Measurements from ENCODE around the gene CARS1.

The CARS1 gene

DNA sequence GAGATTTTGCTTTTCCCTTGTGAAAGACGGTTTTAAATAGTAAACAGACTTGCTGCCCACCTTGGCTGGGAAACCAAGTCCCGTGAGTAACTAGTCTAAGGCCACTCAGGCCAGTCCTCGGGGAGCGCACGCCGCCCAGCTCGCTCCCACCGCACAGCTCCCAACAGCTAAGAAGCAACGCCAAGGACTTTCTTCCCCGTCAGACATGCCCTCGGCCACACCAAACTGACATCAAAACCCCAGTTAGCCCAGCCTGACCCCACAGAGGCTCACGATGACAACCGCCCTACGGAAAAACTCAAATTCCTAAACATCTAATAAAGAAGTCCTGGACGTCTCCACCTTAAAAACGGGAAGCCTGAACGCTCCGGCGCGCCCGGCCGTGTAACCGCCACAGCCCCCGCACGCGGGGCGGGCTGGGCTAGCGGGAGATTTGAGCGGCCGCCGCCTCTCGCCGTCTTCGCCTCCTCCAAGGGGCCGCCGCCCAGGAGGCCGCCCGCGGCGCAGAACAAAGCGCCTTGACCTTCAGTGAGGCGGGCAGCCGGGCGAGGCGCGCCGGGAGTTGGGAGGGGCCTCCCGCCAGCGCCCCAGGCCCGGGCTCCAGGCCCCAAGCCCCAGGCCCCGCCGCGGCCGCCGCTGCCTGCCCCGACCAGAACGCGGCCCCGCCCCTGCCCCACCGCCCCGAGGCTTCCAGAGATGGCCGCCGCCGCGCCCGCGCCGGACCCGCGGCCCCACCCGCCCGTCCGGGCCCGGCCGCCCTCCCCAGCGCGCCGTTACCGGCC lies 65.6 kb downstream of the CARS1 start:
- peak; percentile 44 for ATAC-seq

DNA sequence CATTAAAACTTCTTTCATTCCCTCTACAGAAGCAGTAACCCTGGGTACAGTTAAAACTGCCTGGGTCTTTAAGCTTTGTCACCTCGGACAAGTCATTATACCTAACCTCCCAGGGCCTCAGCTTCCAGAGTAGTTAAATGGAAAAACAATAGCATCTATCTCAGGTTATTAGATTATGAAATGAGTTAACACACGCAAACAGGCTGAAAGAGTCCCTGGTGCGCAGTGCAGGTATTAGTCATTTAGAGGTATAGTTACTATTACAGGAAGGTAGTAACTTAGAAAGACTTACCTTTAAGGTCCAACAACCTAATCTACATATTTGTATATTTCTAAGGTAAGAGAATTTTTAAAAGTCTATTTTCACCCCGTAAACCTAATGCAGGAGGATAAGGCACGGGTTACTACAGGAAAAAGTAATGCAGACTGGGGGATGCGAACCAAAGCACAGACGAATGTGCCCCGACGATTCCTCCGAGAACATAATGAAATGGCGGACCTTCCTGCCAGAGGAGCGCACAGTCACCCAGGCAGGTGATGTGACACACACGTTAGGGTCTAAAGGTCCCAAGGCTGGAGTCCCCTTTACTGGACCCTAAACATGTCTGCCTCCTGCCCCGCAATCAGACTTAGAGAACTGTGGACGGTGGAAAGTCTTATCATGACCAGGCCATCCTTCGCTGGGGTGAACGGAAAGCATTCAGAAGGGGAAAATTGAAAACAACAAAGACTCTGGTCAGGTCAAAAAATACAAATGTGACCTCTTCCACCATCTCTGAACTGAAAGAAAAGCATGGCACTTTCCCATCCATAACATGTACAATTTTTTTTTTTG lies 66.4 kb downstream of the CARS1 start:
- DNase-seq (peak; percentile 57), ATAC-seq (peak; percentile 15)

More for the DNA sequence above, 65.6 kb downstream of the CARS1 start:
- no peak for DNase-seq

DNA sequence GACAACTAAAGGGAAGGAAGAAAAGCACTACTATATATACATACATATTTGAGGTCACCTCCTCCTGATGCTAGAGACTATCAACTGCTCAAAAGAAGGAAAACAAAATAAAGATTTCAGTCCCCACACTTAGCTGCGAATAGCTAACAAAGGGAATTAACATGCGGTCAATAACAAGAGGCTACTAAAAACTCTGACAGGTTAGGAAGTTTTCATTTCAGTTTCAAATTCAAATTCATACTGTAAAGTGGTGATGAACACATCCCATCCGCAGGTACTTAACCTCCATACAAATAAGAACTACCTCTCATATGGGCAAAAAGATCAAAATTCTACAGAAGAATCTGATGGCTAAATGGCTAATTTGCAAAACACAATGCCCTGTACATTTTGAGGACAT lies 67.7 kb downstream of the CARS1 start:
- DNase-seq (no peak), ATAC-seq (no peak)

DNA sequence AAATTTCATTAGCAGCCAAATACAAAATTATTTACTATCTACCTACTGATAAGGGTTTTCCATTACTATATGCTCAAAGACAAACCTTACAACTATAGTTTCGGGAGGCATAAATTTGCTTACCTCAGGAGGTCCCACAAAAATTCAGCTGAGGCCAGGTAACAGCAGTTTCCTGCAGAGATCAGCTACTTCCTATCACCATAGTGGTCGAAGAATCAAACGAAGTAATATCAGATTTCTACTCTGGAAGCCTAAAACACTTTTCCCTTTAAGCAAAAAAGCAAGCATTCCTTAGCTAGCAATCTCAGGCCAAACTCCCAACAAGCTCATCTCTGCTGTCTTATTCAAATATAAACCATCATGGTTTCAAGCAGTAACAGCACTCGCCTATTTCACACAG lies 68.2 kb downstream of the CARS1 start:
- ATAC-seq = no peak
- DNase-seq = no peak

DNA sequence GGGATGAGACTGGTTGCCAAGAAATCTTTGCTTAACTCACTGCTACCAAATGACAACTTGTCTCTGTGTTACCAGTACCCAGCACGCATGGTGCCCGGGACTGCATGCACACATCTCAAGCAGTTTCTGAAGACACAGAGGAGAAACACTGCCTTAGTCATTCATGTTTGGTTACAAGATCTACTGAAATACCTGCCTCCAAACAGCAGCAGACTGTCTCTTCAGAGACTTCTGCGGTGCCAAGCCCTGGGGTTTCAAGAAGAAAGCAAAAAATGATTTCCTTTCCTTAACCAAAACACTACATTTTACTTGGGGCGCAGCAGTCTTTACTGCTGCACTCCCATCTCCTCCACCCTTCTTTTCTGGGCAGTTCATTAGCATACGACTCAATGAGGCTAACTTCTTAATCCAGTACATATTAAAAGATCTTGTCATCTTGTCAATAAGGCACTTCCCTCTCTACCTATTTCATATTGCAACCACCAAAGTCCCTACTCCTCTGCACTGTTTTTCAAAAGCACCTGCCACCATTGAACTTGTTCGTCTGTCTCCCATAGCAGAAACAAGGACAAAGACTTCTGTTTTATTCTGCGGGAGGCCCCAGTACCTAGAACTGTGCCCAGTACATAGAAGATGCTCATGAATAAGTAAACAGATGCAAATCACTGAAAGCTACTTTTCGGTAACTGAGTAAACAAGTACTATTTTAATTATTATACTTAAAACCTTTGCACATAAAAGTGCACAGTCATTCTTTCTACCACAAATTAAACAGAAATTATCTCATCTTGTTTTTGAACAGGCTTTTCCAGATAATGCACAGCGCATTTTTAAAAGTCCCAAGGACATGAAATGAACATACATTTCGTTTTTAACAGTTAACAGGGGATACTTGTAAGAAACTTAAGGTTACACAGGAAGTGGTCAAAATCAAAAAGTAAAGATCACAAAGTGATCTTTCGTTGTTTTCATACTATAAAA lies 69.1 kb downstream of the CARS1 start:
- ATAC-seq (no peak), DNase-seq (no peak)

GRCh38 chr11:2983908-2984307 lies 73.3 kb downstream of the CARS1 start:
- ATAC-seq (no peak), DNase-seq (no peak)

DNA sequence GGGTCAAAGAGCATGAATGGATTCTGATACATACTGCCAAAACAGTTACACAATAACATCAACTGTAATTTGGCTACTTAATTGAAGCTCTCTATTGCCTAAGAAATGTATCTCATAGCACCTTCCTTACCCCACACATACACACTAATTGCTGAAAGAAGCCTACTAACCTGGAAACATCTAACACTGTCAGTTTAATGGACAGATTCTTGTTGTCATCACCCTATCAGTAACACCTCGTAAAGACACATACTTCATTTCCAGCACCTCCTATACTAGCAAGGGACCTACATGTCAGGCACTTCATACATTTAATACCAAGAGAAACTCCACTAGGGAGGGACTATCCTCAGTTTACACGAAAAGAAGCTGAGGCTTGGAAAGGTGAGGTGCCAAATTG lies 75.0 kb downstream of the CARS1 start:
- ATAC-seq (no peak), DNase-seq (no peak)

DNA sequence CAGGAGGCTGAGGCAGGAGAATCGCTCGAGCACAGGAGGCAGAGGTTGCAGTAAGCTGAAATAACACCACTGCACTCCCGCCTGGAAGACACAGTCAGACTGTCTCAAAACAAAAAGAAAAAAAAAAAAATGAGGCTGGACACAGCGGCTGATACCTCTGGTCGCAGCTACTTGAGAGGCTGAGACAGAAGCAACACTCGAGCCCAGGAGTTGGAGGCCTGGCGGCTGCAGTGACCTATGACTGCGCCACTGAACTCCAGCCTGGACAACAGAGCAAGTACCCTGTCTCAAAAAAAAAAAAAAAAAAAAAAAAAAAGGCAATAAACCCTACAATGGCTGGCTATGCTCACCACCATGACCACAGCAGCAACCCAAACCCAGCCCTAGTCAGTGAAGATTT lies 76.1 kb downstream of the CARS1 start:
- DNase-seq (no peak), ATAC-seq (no peak)

DNA sequence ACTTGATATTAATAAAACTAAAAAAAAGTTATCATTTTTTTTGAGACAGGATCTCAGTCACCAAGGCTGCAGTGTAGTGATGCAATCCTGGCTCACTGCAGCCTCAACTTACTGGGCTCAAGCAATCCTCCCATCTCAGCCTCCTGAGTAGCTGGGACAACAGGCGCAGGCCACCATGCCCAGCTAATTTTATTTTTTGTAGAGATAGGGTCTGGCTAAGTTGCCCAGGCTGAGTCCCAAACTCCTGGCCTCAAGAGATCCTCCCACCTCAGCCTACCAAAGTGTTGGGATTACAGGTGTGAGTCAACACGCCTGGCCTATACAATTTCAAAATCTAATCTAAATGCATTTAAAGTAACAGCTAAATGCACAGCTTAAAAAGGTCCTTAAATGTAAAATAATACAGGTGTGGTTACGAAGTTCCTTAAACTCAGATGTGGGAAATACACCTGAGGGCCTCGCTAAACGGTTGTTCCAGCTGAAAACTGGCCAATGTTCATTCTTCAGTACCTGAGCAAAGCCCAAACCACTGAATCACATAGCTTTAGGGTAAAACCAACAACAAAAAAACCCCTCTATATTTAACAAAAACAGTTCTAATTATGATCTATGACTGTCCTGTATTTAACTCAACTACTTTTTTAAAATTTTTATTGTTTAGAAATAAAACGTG lies 76.9 kb downstream of the CARS1 start:
- no peak for ATAC-seq
- DNase-seq = no peak

DNA sequence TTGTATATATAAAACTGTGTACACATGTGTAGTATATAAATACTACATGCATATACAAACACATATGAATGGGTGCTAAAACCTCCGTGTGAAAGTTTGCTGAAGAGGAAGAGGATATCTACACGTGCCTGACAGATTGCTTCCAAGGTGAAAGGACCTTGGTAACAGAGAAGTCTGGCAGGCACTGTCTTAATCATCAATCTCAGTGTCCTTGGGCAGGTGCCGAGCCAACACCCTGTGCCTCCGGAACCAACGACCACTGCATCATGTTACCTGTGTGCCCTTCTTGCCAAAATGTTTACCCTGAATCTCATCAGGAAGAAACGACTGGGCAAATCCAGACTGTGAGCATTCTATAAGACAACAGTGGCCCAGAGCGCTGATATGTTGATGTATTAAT lies 80.1 kb downstream of the CARS1 start:
- DNase-seq (no peak), ATAC-seq (no peak)

GRCh38 chr11:2976294-2977063 lies 80.7 kb downstream of the CARS1 start:
- ATAC-seq (no peak), DNase-seq (no peak)

DNA sequence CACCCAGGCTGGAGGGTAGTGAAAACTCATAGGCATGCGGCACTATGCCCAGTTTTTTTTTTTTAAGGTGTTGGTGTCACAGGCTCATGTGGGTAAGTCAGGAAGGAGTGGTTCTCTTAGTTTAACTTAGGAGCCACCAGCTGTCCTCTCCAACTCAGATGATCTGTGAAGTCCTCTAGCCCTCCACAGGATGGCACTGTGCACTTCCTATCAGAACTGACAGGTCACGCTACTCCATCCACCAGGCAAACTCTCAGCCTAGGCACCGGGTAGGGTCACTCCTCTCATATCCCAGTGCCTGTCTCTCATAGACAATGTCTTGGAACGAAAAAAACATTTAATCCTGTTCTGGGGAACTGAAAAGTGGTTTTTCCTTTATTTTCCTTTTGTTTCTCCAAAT lies 81.6 kb downstream of the CARS1 start:
- peak; percentile 31 for DNase-seq
- peak; percentile 78 for ATAC-seq

DNA sequence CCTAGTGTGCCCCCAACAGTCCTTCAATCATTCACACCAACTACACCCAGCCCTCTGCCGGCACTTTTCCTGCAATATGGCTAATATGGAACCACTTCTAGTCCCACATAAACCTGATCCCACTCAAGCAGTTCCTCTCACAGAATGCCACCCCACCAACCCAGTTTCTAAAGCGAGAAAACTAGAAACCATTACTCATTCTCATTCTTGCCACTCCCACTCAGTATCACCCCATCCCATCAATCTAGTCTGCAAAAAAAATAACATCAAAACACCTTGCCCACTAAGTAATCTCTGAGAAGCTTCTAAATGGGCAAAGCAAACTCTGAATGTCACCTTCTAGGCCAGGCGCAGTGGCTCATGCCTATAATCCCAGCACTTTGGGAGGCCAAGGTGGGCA lies 83.0 kb downstream of the CARS1 start:
- DNase-seq (no peak), ATAC-seq (no peak)

DNA sequence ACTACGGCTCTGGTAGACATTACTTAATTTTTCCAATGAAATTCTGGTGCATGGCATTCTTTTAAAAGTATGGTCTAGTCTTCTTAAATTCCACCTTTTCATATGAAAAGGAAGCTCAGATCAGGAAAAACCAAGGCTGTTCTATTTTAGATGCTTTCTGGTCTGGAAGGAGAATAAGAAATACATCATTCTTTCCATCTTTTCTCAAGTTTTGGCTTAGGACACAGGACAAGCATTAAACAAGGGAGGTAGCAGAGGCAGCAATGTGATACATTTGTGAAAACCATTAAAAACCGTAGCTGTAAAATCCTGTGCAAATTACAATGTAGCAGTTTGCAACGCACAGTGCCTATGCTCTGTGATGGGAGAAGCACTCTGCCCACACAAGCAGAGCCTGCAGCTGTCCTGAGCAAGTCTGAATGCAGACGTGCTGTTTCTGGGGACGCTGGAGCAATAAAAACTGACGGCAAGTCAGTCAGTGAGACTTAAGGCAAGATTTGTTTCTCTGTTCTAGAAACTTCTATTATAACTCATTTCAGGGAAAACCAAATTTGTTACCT lies 88.8 kb downstream of the CARS1 start:
- ATAC-seq = no peak
- DNase-seq = no peak

DNA sequence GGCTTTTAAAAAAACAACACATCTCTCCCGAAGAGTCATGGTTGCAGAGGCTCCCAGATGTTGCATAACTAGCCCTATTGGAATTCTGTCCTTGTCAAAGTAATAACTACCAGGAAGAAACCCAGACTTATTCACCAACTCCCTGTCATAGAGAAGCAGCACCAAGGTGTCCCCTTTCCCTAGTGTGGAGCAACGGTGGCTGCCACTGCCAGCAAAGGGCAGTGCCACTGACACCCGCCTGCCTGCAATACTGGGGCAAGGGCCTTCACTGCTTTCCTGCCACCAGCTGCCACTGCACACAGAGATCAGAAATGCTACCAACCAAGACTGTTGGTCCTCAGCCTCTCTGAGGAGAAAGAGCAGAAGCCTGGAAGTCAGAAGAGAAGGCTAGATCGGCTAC lies 92.4 kb downstream of the CARS1 start:
- DNase-seq = no peak
- no peak for ATAC-seq

DNA sequence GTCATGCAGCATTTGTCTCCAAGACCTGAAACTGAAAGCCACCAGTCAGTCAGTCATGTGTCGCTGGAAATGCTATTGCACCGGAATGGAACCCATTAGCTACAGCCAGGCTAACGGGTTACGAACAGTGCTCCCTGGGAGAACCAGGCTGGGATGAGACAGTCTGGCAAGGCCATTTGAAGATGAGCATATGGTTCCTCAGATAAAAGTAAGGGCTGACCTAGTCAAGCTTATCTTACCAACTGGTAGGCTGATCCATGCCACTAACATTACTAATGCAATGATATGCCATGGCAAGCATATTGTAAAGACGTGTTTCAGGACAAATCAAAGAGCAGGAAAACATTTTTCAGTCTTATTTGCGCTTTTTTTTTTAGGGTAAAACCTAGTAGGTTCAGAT lies 93.5 kb downstream of the CARS1 start:
- no peak for ATAC-seq
- DNase-seq = no peak

GRCh38 chr11:2963112-2963754 lies 94.0 kb downstream of the CARS1 start:
- no peak for DNase-seq
- ATAC-seq = no peak

- ATAC-seq (no peak), DNase-seq (no peak)
Measured at GRCh38 chr11:2961080-2961479, 96.1 kb downstream of the CARS1 start.

DNA sequence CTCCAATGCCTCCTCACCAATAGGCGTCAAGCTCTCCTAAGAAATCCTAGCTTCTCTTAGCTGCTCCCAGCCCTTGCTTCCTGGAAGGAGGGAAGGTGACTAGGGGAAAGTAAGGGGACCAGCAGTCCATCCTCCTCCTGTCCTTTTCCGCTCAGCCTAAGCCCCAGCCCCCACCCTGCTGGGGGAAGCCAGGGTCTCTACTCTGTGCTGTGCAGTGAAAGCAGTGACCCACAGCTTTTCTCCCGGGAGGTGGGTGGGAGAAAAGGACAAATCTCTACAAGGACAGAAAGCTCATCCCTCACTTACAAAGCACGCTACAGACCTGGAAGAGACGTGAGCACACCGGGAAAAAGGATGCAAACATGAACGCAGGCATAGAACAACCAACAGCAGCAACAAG lies 97.1 kb downstream of the CARS1 start:
- no peak for ATAC-seq
- DNase-seq = no peak

DNA sequence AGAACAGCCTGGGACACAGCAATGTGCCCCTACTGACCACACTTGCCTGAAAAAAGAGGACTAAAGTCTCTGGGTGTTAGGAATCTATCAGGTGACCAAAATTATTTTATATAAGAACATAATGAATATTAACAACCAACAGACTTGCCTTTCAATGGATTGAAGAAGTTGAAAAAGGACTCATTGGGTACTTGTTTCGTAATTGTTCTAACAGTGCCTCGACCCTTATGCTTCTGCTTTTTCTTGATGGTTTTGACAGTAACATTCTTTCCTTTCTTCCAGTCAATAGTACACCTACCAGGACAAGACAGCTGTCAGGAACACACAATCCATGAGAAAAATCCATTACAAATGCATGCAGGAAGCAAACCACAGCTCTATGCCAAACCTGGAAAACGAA lies 99.0 kb downstream of the CARS1 start:
- DNase-seq (no peak), ATAC-seq (no peak)
